NK-92 (cell line): ENCODE data around the gene SOD3.

ENCODE experiments used
- DNase-seq: peaks from one replicate; lab custom pipeline; 2025; ENCODE audit not compliant: unreplicated experiment; lab: John Stamatoyannopoulos, UW

SOD3 gene

GRCh38 chr4:24775032-24775605 is 20.3 kb upstream of the SOD3 start:
- DNase-seq = no peak

- DNase-seq = no peak
These were observed 19.6 kb upstream of the SOD3 start for GRCh38 chr4:24775750-24776149.

GRCh38 chr4:24777536-24778463 is 17.6 kb upstream of the SOD3 start:
- DNase-seq = no peak

GRCh38 chr4:24778464-24779225 is 16.7 kb upstream of the SOD3 start:
- no peak for DNase-seq

- no peak for DNase-seq
These were observed 14.4 kb upstream of the SOD3 start for GRCh38 chr4:24780936-24781495.

GRCh38 chr4:24781999-24782745 is 13.2 kb upstream of the SOD3 start:
- DNase-seq = no peak

- DNase-seq = no peak
These were observed 11.9 kb upstream of the SOD3 start for GRCh38 chr4:24783506-24783905.

GRCh38 chr4:24791043-24791442 is 4.3 kb upstream of the SOD3 start:
- DNase-seq = no peak

- DNase-seq = no peak
These were observed 2.8 kb upstream of the SOD3 start for GRCh38 chr4:24792552-24792951.

GRCh38 chr4:24793219-24794005 is 2.0 kb upstream of the SOD3 start:
- DNase-seq = no peak

- no peak for DNase-seq
These were observed 1.3 kb upstream of the SOD3 start for GRCh38 chr4:24794051-24794450.

GRCh38 chr4:24794480-24794879 is 893 bp upstream of the SOD3 start:
- no peak for DNase-seq

GRCh38 chr4:24795666-24796381 is 451 bp downstream of the SOD3 start:
- no peak for DNase-seq

- DNase-seq = no peak
These were observed 1.2 kb downstream of the SOD3 start for GRCh38 chr4:24796620-24797019.

GRCh38 chr4:24798036-24798610 is 2.8 kb downstream of the SOD3 start:
- DNase-seq = no peak

- DNase-seq = no peak
These were observed 3.8 kb downstream of the SOD3 start for GRCh38 chr4:24799196-24799543.

GRCh38 chr4:24799544-24800324 is 4.4 kb downstream of the SOD3 start:
- no peak for DNase-seq

GRCh38 chr4:24800325-24800895 is 5.0 kb downstream of the SOD3 start:
- no peak for DNase-seq
